ENCODE measurements around the gene TLDC2.

DNA sequence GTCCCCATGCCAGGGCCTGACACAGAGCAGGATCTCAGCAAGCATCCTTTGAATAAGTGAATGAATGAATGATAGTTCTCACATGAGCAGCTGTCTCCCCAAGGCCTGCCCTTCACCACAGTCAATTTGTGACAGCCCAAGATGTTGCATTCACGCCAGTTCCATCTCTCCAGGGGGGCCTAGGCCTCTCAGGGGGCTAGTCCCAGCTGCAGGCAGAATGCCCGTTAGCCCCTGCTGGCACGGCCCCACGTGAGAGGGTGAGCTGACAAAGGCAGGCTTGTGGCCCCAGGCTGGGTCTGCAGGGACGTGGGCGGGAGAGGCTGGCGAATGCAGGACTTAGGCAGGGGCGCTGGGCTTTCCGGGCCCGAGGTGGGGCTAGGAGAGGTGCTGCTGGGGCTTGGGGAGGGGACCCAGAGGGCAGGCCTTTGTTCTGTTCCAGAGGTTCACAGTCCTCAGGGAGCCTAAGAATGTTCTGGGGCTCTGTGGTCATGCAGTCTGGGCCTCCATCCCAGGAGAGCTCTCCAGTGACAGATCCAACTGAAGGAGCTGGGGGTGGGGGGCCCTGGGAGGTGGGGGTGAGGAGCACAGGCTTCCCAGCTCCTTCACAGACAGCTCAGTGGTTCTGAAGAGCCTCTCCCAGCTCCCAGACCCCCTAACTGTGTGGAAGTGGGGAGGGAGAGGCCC lies 30.5 kb upstream of the TLDC2 start:
- TF ChIP-seq, protein P1, sequence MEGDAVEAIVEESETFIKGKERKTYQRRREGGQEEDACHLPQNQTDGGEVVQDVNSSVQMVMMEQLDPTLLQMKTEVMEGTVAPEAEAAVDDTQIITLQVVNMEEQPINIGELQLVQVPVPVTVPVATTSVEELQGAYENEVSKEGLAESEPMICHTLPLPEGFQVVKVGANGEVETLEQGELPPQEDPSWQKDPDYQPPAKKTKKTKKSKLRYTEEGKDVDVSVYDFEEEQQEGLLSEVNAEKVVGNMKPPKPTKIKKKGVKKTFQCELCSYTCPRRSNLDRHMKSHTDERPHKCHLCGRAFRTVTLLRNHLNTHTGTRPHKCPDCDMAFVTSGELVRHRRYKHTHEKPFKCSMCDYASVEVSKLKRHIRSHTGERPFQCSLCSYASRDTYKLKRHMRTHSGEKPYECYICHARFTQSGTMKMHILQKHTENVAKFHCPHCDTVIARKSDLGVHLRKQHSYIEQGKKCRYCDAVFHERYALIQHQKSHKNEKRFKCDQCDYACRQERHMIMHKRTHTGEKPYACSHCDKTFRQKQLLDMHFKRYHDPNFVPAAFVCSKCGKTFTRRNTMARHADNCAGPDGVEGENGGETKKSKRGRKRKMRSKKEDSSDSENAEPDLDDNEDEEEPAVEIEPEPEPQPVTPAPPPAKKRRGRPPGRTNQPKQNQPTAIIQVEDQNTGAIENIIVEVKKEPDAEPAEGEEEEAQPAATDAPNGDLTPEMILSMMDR (IDR thresholded peaks at IDR 0.05), result no peak
- no peak for TF ChIP-seq POLR2A (IDR thresholded peaks at IDR 0.05)
